SK-N-SH (cell line): ENCODE results near the gene BTBD9. TPM values are rescaled to one million over a fixed set of nuclear protein-coding genes. Genes with fewer than 3 reads are reported as not detected.

ENCODE experiments used
- CTCF ChIA-PET: fragments of 300-600, 350-600 bp; formaldehyde crosslinking; extraction: SDS; loops from one replicate; lab custom pipeline; 2021; lab: Yijun Ruan, JAX
- POLR2A ChIA-PET: fragments of 350-600 bp; sonication (Branson Sonifier 250); formaldehyde crosslinking; extraction: SDS; loops from one replicate; lab custom pipeline; 2020; ENCODE audit warnings: antibody characterized with exemption, inconsistent platforms; lab: Yijun Ruan, JAX
- DNase-seq: peaks from one replicate; pipeline ENCODE4 v3.0.0; 2012
- H2AFZ ChIP-seq: fragments of 200-600 bp; sonication (generic); 2 replicates; pipeline ENCODE4 v1.8.1; 2016; ENCODE audit warnings: antibody characterized with exemption, mild to moderate bottlenecking, low read depth
- H3F3A ChIP-seq: fragments of 200-600 bp; sonication (generic); replicated peaks from 2 replicates; pipeline ENCODE3; 2016; ENCODE audit warnings: antibody characterized with exemption, mild to moderate bottlenecking; ENCODE audit not compliant: insufficient read depth
- H3K27ac ChIP-seq, 2 experiments: fragments of 200-500 bp in 1 of 2; fragments of 200-600 bp in 1 of 2; sonication (Bioruptor generic) in 1 of 2; sonication (generic), shearing (Covaris generic) in 1 of 2; 2 replicates each; pipeline versions ENCODE4 v1.5.1 to v1.6.1; 2014 to 2016; ENCODE audit warnings: low read depth in 2 of 2, inconsistent platforms in 1 of 2, low read length in 1 of 2, mild to moderate bottlenecking in 1 of 2, mixed read lengths in 1 of 2
- H3K27me3 ChIP-seq: fragments of 200-600 bp; sonication (generic), shearing (Covaris generic); 2 replicates; pipeline ENCODE4 v1.6.1; 2016; ENCODE audit warnings: mixed run types; ENCODE audit not compliant: insufficient read depth
- H3K36me3 ChIP-seq, 2 experiments: fragments of 200-500 bp in 1 of 2; fragments of 200-600 bp in 1 of 2; sonication (Bioruptor generic) in 1 of 2; sonication (generic) in 1 of 2; replicated peaks in 1 of 2; 2 replicates each; pipeline versions ENCODE3 to v1.5.1; 2014 to 2016; ENCODE audit warnings: low read length in 1 of 2, mild to moderate bottlenecking in 1 of 2; ENCODE audit not compliant: insufficient read depth in 2 of 2, control insufficient read depth in 1 of 2
- H3K4me1 ChIP-seq, 2 experiments: fragments of 200-500 bp in 1 of 2; fragments of 200-600 bp in 1 of 2; sonication (Bioruptor generic) in 1 of 2; sonication (generic), shearing (Covaris generic) in 1 of 2; 2 replicates each; pipeline versions ENCODE4 v1.5.1 to v1.6.1; 2014 to 2016; ENCODE audit warnings: low read depth in 1 of 2, low read length in 1 of 2, mixed run types in 1 of 2; ENCODE audit not compliant: insufficient read depth in 2 of 2, control insufficient read depth in 1 of 2
- H3K4me2 ChIP-seq: fragments of 200-600 bp; sonication (generic), shearing (Covaris generic); 2 replicates; pipeline ENCODE4 v1.6.1; 2017; ENCODE audit warnings: mixed run types
- H3K4me3 ChIP-seq, 2 experiments: fragments of 200-500 bp in 1 of 2; fragments of 200-600 bp in 1 of 2; sonication (Bioruptor generic) in 1 of 2; sonication (generic), shearing (Covaris generic) in 1 of 2; 2 replicates each; pipeline versions ENCODE4 v1.5.1 to v1.8.1; 2014 to 2016; ENCODE audit warnings: low read depth in 2 of 2, inconsistent platforms in 1 of 2, low read length in 1 of 2, mild to moderate bottlenecking in 1 of 2, mixed read lengths in 1 of 2, moderate library complexity in 1 of 2
- H3K79me2 ChIP-seq: fragments of 200-600 bp; sonication (generic); 2 replicates; pipeline ENCODE4 v1.8.1; 2017; ENCODE audit warnings: mild to moderate bottlenecking; ENCODE audit not compliant: insufficient read depth
- H3K9ac ChIP-seq: fragments of 200-600 bp; sonication (generic); 2 replicates; pipeline ENCODE4 v1.6.1; 2017; ENCODE audit warnings: mixed run types
- H3K9me2 ChIP-seq: fragments of 200-600 bp; sonication (generic); 2 replicates; pipeline ENCODE4 v1.6.1; 2017; ENCODE audit warnings: mixed run types
- H3K9me3 ChIP-seq: fragments of 200-600 bp; sonication (generic); 2 replicates; pipeline ENCODE4 v1.6.1; 2017; ENCODE audit warnings: mixed run types, mild to moderate bottlenecking, moderate library complexity
- H4K20me1 ChIP-seq: fragments of 200-600 bp; sonication (generic); 2 replicates; pipeline ENCODE4 v1.6.1; 2017; ENCODE audit warnings: mild to moderate bottlenecking, mixed run types; ENCODE audit not compliant: insufficient read depth
- CHD2 ChIP-seq: fragments of 150-350 bp; IDR thresholded peaks from 2 replicates; pipeline ENCODE4 v1.6.1; 2018; ENCODE audit warnings: low read length; ENCODE audit not compliant: partially characterized antibody
- EP300 ChIP-seq, 2 experiments: IDR thresholded peaks; 2 replicates each; pipeline versions ENCODE4 v1.4.0 to v1.6.1; 2012; ENCODE audit warnings: borderline replicate concordance in 1 of 2, low read depth in 1 of 2, low read length in 1 of 2
- FOSL2 ChIP-seq: IDR thresholded peaks from 2 replicates; pipeline ENCODE4 v1.4.0; 2012; ENCODE audit warnings: low read depth, mild to moderate bottlenecking, moderate library complexity, borderline replicate concordance
- FOXJ3 ChIP-seq: sonication (generic); formaldehyde crosslinking; IDR thresholded peaks from 2 replicates; pipeline ENCODE4 v1.5.1; 2020; ENCODE audit warnings: mild to moderate bottlenecking, missing genetic modification reagents
- GABPA ChIP-seq: IDR thresholded peaks from 2 replicates; pipeline ENCODE4 v1.4.0; 2012; ENCODE audit warnings: low read depth, mild to moderate bottlenecking
- JUND ChIP-seq: IDR thresholded peaks from 2 replicates; pipeline ENCODE4 v1.4.0; 2012
- MEF2A ChIP-seq: IDR thresholded peaks from 2 replicates; pipeline ENCODE4 v1.4.0; 2012; ENCODE audit warnings: low read depth, borderline replicate concordance
- NFIC ChIP-seq: IDR thresholded peaks from 2 replicates; pipeline ENCODE4 v1.4.0; 2012; ENCODE audit warnings: borderline replicate concordance
- RAD21 ChIP-seq: IDR thresholded peaks from 2 replicates; pipeline ENCODE4 v1.6.1; 2012; ENCODE audit warnings: mild to moderate bottlenecking, low read length
- RXRA ChIP-seq: IDR thresholded peaks from 2 replicates; pipeline ENCODE4 v1.4.0; 2012; ENCODE audit warnings: low read depth, mild to moderate bottlenecking, borderline replicate concordance
- SIN3A ChIP-seq: IDR thresholded peaks from 2 replicates; pipeline ENCODE4 v1.6.1; 2012; ENCODE audit warnings: low read depth, mild to moderate bottlenecking, low read length, moderate library complexity, borderline replicate concordance
- SMC3 ChIP-seq: IDR thresholded peaks from 2 replicates; pipeline ENCODE4 v1.6.1; 2012; ENCODE audit warnings: low read depth, low read length, improper control_type of control experiment
- TAF1 ChIP-seq: IDR thresholded peaks from 2 replicates; pipeline ENCODE4 v1.6.1; 2012; ENCODE audit warnings: low read depth, mild to moderate bottlenecking, low read length, moderate library complexity, borderline replicate concordance
- TCF12 ChIP-seq: IDR thresholded peaks from 2 replicates; pipeline ENCODE4 v1.4.0; 2012
- WGBS: methylation state at CpG from one replicate; pipeline ENCODE4 v1.1.6; 2017; ENCODE audit warnings: low lambda C conversion rate; 5-methylcytosine and 5-hydroxymethylcytosine counted together
- polyA plus RNA-seq, 3 experiments: library from polyadenylated mRNA; depleted of rRNA; stranded (reverse); fragments of >200 nt; gene quantifications; 2 replicates each; pipeline ENCODE4 v1.2.3, GENCODE V29; 2012
- TF ChIP-seq, protein P1 (sequence below): IDR thresholded peaks from 2 replicates; pipeline ENCODE4 v1.4.0; 2012; ENCODE audit warnings: low read depth, borderline replicate concordance
- TF ChIP-seq, protein P2 (sequence below): IDR thresholded peaks from 2 replicates; pipeline ENCODE4 v1.4.0; 2012; ENCODE audit warnings: low read depth, borderline replicate concordance
- TF ChIP-seq, protein P3 (sequence below): IDR thresholded peaks from 2 replicates; pipeline ENCODE4; 2012
- TF ChIP-seq, protein P4 (sequence below): IDR thresholded peaks from 2 replicates; pipeline ENCODE4 v1.4.0; 2012; ENCODE audit warnings: low read depth

Gene BTBD9
- polyA plus RNA-seq, 1 of the 3 experiments (the other 2 are of a cell fraction) = 2.2 TPM

DNA sequence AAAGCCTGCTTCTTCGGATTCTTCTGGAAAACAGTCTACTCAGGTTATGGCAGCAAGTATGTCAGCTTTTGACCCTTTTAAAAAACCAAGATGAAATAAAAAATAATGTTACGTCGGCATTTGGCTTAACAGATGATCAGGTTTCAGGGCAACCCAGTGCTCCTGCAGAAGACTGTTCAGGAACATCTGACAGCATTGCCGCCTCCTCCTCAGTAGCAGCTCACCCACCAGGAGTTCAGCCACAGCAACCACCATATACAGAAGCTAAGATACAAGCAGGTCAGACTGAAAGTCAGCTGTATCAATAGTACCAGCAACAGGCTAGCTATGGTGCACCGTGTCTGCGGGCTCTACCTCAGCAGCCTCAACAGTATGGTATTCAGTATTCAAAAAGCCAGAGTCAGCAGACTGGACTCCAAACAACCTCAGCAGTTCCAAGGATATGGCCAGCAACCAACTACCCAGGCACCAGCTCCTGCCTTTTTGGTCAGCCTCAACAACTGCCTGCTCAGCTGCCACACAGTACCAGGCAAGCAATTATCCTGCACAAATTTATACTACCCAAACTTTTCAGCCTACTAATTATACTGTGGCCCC lies 51.9 kb downstream of the BTBD9 start (continued):
- TF ChIP-seq FOXJ3 (CRISPR knock-in tag) (no peak), RAD21 (no peak)

DNA sequence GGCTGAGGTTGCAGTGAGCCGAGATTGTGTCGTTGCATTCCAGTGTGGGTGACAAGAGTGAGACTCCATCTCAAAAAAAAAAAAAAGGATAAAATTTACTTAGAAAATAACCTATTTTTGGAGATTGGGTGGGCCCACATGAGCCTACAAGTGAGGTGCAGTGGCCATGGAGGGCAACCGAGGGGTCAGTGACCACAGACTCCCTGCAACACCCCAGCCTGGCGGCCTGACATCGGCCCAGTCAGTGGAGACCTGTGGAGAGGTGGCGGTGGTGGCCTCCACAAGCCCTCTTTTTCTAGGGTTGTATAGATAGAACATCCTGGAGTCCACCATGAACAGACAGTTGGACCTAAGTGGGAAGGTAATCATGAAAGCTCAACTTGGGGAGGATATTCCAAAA lies 52.7 kb downstream of the BTBD9 start:
- no peaks in the 10 kb centered on the region for H3K9me2 ChIP-seq
- no peaks in the 10 kb centered on the region for H3K27me3 ChIP-seq
- no peak overlapping the region for H3K4me2 ChIP-seq
- no peak overlapping the region for H2AFZ ChIP-seq
- H3F3A ChIP-seq = no peaks in the 10 kb centered on the region
- H3K9ac ChIP-seq = no peak overlapping the region
- H3K4me1 ChIP-seq = no peaks in the 10 kb centered on the region
- no peak overlapping the region for H3K4me3 ChIP-seq
- TF ChIP-seq NFIC = no peak
- TF ChIP-seq, protein P1, sequence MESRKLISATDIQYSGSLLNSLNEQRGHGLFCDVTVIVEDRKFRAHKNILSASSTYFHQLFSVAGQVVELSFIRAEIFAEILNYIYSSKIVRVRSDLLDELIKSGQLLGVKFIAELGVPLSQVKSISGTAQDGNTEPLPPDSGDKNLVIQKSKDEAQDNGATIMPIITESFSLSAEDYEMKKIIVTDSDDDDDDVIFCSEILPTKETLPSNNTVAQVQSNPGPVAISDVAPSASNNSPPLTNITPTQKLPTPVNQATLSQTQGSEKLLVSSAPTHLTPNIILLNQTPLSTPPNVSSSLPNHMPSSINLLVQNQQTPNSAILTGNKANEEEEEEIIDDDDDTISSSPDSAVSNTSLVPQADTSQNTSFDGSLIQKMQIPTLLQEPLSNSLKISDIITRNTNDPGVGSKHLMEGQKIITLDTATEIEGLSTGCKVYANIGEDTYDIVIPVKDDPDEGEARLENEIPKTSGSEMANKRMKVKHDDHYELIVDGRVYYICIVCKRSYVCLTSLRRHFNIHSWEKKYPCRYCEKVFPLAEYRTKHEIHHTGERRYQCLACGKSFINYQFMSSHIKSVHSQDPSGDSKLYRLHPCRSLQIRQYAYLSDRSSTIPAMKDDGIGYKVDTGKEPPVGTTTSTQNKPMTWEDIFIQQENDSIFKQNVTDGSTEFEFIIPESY = no peak
- no peak for TF ChIP-seq TCF12
- no peak for TF ChIP-seq EP300 (IDR thresholded peaks at IDR 0.05; ENCODE audit: borderline replicate concordance in 1 of 2, low read depth in 1 of 2, low read length in 1 of 2)
- TF ChIP-seq, protein P2, sequence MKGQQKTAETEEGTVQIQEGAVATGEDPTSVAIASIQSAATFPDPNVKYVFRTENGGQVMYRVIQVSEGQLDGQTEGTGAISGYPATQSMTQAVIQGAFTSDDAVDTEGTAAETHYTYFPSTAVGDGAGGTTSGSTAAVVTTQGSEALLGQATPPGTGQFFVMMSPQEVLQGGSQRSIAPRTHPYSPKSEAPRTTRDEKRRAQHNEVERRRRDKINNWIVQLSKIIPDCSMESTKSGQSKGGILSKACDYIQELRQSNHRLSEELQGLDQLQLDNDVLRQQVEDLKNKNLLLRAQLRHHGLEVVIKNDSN = no peak
- TF ChIP-seq JUND = no peak
- no peak for TF ChIP-seq FOXJ3 (CRISPR knock-in tag)
- TF ChIP-seq CHD2 = no peak
- no peak for TF ChIP-seq SMC3
- TF ChIP-seq, protein P3, sequence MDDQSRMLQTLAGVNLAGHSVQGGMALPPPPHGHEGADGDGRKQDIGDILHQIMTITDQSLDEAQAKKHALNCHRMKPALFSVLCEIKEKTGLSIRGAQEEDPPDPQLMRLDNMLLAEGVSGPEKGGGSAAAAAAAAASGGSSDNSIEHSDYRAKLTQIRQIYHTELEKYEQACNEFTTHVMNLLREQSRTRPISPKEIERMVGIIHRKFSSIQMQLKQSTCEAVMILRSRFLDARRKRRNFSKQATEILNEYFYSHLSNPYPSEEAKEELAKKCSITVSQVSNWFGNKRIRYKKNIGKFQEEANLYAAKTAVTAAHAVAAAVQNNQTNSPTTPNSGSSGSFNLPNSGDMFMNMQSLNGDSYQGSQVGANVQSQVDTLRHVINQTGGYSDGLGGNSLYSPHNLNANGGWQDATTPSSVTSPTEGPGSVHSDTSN = no peak
- TF ChIP-seq MEF2A = no peak
- TF ChIP-seq SIN3A = no peak
- no peak for TF ChIP-seq FOSL2
- TF ChIP-seq TAF1 = no peak
- TF ChIP-seq GABPA = no peak
- TF ChIP-seq RXRA = no peak
- TF ChIP-seq, protein P4, sequence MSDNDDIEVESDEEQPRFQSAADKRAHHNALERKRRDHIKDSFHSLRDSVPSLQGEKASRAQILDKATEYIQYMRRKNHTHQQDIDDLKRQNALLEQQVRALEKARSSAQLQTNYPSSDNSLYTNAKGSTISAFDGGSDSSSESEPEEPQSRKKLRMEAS = no peak
- CTCF ChIA-PET = interaction anchor here (1.1 kb wide), 1 partner anchor 18 kb away, joined by 4 read pairs; no protein-coding TSS in a partner anchor
- H3K79me2 ChIP-seq = no peaks in the 10 kb centered on the region
- no peaks in the 10 kb centered on the region for H3K9me3 ChIP-seq
- no peak overlapping the region for H3K27ac ChIP-seq
- no peaks in the 10 kb centered on the region for H4K20me1 ChIP-seq
- 97% methylated on average over 3 of the region's 6 CpGs for WGBS
- POLR2A ChIA-PET = no interaction called here
- no peak for DNase-seq
- peaks cover 3 to 8% of the 10 kb centered on the region in 2 experiments for H3K36me3 ChIP-seq
